H9 (cell line): ENCODE measurements around the gene C3orf22. TPM values are rescaled to one million over a fixed set of nuclear protein-coding genes. Genes with fewer than 3 reads are reported as not detected.
A peak's percentile ranks its signal among the peaks of the same experiment; 100 is the strongest.

Experiments used
- DNase-seq: peaks from one replicate; pipeline ENCODE4 v3.0.0-alpha.2; 2017
- H2AFZ ChIP-seq: one replicate; pipeline ENCODE4 v1.6.1; 2013; ENCODE audit warnings: mild to moderate bottlenecking, low read length, control low read depth, moderate library complexity
- H2AK5ac ChIP-seq: 2 replicates; pipeline ENCODE4 v1.6.1; 2013; ENCODE audit warnings: low read length, control low read depth, mixed read lengths; ENCODE audit not compliant: insufficient read length
- H2BK120ac ChIP-seq: one replicate; pipeline ENCODE4 v1.6.1; 2013; ENCODE audit warnings: low read depth, mild to moderate bottlenecking, low read length, control low read depth, inconsistent platforms; ENCODE audit not compliant: poor library complexity, severe bottlenecking
- H2BK12ac ChIP-seq: 2 replicates; pipeline ENCODE4 v1.6.1; 2013; ENCODE audit warnings: low read length, control low read depth, mixed read lengths, low read depth; ENCODE audit not compliant: insufficient read length
- H2BK15ac ChIP-seq: 2 replicates; pipeline ENCODE4 v1.6.1; 2013; ENCODE audit warnings: low read depth, low read length, control low read depth
- H2BK20ac ChIP-seq: one replicate; pipeline ENCODE4 v1.6.1; 2013; ENCODE audit warnings: low read depth, mild to moderate bottlenecking, low read length, control low read depth, inconsistent platforms; ENCODE audit not compliant: poor library complexity, severe bottlenecking
- H2BK5ac ChIP-seq: 2 replicates; pipeline ENCODE4 v1.6.1; 2013; ENCODE audit warnings: low read length, control low read depth, mixed read lengths; ENCODE audit not compliant: insufficient read length
- H3K14ac ChIP-seq: 2 replicates; pipeline ENCODE4 v1.6.1; 2013; ENCODE audit warnings: low read length, control low read depth; ENCODE audit not compliant: insufficient read depth
- H3K18ac ChIP-seq: 2 replicates; pipeline ENCODE4 v1.6.1; 2013; ENCODE audit warnings: low read depth, mild to moderate bottlenecking, mixed read lengths, low read length, control low read depth; ENCODE audit not compliant: insufficient read length
- H3K23ac ChIP-seq: 2 replicates; pipeline ENCODE4 v1.6.1; 2013; ENCODE audit warnings: low read length, control low read depth, mixed read lengths, low read depth; ENCODE audit not compliant: insufficient read length
- H3K23me2 ChIP-seq: 2 replicates; pipeline ENCODE4 v1.6.1; 2013; ENCODE audit warnings: low read depth, mild to moderate bottlenecking, mixed read lengths, low read length, control low read depth; ENCODE audit not compliant: insufficient read length, poor library complexity, severe bottlenecking
- H3K27ac ChIP-seq: 2 replicates; pipeline ENCODE4 v1.5.1; 2013; ENCODE audit warnings: low read length, control low read depth, mixed read lengths, low read depth; ENCODE audit not compliant: insufficient read length
- H3K27me3 ChIP-seq: 2 replicates; pipeline ENCODE4 v1.6.1; 2013; ENCODE audit warnings: low read length, control low read depth, inconsistent platforms; ENCODE audit not compliant: insufficient read depth
- H3K4ac ChIP-seq: 2 replicates; pipeline ENCODE4 v1.6.1; 2013; ENCODE audit warnings: low read depth, mild to moderate bottlenecking, control low read depth, inconsistent platforms, low read length, moderate library complexity
- H3K4me1 ChIP-seq: 2 replicates; pipeline ENCODE4 v1.6.1; 2013; ENCODE audit warnings: low read length, control low read depth, inconsistent platforms; ENCODE audit not compliant: insufficient read depth
- H3K4me2 ChIP-seq: 2 replicates; pipeline ENCODE4 v1.6.1; 2013; ENCODE audit warnings: low read length, control low read depth, mixed read lengths; ENCODE audit not compliant: insufficient read length, insufficient read depth
- H3K56ac ChIP-seq: 2 replicates; pipeline ENCODE4 v1.6.1; 2013; ENCODE audit warnings: low read depth, mild to moderate bottlenecking, mixed read lengths, low read length, control low read depth; ENCODE audit not compliant: insufficient read length
- H3K79me1 ChIP-seq: 2 replicates; pipeline ENCODE4 v1.6.1; 2013; ENCODE audit warnings: low read depth, mild to moderate bottlenecking, moderate library complexity, low read length, control low read depth, inconsistent platforms; ENCODE audit not compliant: insufficient read depth, poor library complexity, severe bottlenecking
- H3K79me2 ChIP-seq: 2 replicates; pipeline ENCODE4 v1.6.1; 2013; ENCODE audit warnings: low read length, control low read depth, inconsistent platforms; ENCODE audit not compliant: insufficient read depth
- H3K9ac ChIP-seq: 2 replicates; pipeline ENCODE4 v1.6.1; 2013; ENCODE audit warnings: low read length, control low read depth, mixed read lengths; ENCODE audit not compliant: insufficient read length; ENCODE audit errors: extremely low read depth
- H3K9me3 ChIP-seq: one replicate; pipeline ENCODE4 v1.6.1; 2013; ENCODE audit warnings: low read depth, low read length, inconsistent platforms; ENCODE audit not compliant: control insufficient read depth
- H3T11ph ChIP-seq: one replicate; pipeline ENCODE4 v1.6.1; 2013; ENCODE audit warnings: mild to moderate bottlenecking, low read length, control low read depth, inconsistent platforms
- H4K20me1 ChIP-seq: one replicate; pipeline ENCODE4 v1.6.1; 2013; ENCODE audit not compliant: control insufficient read depth, insufficient read length, insufficient read depth
- H4K5ac ChIP-seq: 2 replicates; pipeline ENCODE4 v1.6.1; 2013; ENCODE audit warnings: low read depth, mild to moderate bottlenecking, mixed read lengths, low read length, control low read depth; ENCODE audit not compliant: insufficient read length
- H4K8ac ChIP-seq: replicated peaks from 2 replicates; pipeline ENCODE4 v1.6.1; 2013; ENCODE audit warnings: low read length, control low read depth, mixed read lengths, low read depth; ENCODE audit not compliant: insufficient read length
- H4K91ac ChIP-seq: 2 replicates; pipeline ENCODE4 v1.6.1; 2013; ENCODE audit warnings: low read depth, mild to moderate bottlenecking, moderate library complexity, mixed read lengths, low read length, control low read depth; ENCODE audit not compliant: insufficient read length
- H3K27ac Mint-ChIP-seq, 3 experiments: 2 replicates in 2 of 3; 3 replicates in 1 of 3; pipeline ENCODE4 v1.8.0; 2020 to 2021; ENCODE audit warnings: mixed read lengths in 3 of 3, mild to moderate bottlenecking in 1 of 3, moderate library complexity in 1 of 3
- H3K27me3 Mint-ChIP-seq: 2 replicates; pipeline ENCODE4 v1.8.0; 2021; ENCODE audit warnings: low read depth, mild to moderate bottlenecking, moderate library complexity, mixed read lengths
- H3K36me3 Mint-ChIP-seq, 3 experiments: 2 replicates in 2 of 3; 3 replicates in 1 of 3; pipeline ENCODE4 v1.8.0; 2020 to 2021; ENCODE audit warnings: low read depth in 3 of 3, mixed read lengths in 3 of 3; ENCODE audit not compliant: insufficient read depth in 1 of 3
- H3K4me1 Mint-ChIP-seq, 2 experiments: 2 replicates each; pipeline ENCODE4 v1.8.0; 2020; ENCODE audit warnings: mixed read lengths in 2 of 2
- H3K4me3 Mint-ChIP-seq, 2 experiments: 2 replicates in 1 of 2; 3 replicates in 1 of 2; pipeline ENCODE4 v1.8.0; 2020 to 2021; ENCODE audit warnings: mild to moderate bottlenecking in 2 of 2, mixed read lengths in 2 of 2, moderate library complexity in 1 of 2
- H3K9me3 Mint-ChIP-seq, 2 experiments: 2 replicates in 1 of 2; 3 replicates in 1 of 2; pipeline ENCODE4 v1.8.0; 2020; ENCODE audit warnings: mild to moderate bottlenecking in 2 of 2, mixed read lengths in 2 of 2, moderate library complexity in 1 of 2
- WGBS: extraction: QIAGEN DNeasy Blood & Tissue Kit; methylation state at CpG from one replicate; pipeline ENCODE4 v1.1.7; 2013; ENCODE audit warnings: missing lambda C conversion rate, low lambda C conversion rate, mixed read lengths; ENCODE audit not compliant: insufficient read length; ENCODE audit errors: extremely low coverage; 5-methylcytosine and 5-hydroxymethylcytosine counted together
- total RNA-seq: library from RNA; stranded (reverse); gene quantifications from 2 replicates; pipeline ENCODE4 v1.2.1, GENCODE V29; 2021
- TF ChIP-seq, protein P1 (sequence below): fragments of 200-600 bp; sonication (generic); conservative IDR thresholded peaks from 3 replicates; pipeline ENCODE4 v1.8.0; 2021; ENCODE audit warnings: antibody characterized with exemption, mild to moderate bottlenecking

Gene C3orf22
- total RNA-seq, 1 experiment from 2014 or later, result not detected

DNA sequence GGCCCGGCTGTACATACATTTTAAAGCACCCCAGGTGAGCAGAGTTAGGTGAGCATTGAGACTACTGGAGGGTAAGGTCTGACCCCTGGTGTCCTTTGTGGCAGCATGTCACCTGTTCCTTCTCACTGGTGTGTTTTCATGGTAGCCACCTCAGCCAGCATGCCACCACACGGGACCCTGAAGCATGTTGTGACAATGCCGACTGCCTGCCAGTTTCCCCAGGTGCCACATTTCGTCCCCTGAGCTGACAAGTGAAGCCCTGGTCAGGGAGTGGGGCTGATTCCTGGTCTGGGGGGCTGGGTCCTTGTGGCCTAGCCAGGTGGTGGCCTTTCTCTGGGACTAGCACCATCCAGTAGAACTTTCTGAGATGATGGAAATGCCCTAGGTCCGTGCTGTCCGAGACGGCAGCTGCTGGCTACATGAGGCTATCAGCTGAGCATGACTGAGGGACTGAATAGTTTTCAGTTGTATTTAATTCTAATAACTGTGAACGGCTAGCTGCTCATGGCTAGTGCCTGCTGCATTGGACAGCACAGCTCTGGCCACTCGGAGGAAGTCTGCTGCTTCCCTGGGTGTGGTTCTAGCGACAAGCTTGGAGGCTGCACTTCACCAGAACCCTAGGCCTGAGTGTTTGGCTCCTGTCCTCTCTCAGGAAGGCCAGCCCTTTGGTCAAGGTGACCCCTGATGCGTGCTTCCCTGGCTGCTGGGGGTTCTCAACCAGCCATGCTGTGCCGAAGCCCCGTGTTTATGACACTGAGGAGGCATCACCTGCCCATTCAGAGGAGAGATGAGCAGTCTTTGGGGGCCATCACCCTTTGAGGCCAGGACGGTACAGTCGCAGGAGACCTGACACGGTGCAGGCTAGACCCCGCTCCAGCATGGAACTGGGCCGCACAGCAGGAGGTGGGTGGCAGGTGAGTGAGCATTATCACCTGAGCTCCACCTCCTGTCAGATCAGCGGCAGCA, 3.9 kb downstream of the C3orf22 start:
- H3K27ac ChIP-seq, result no peak overlapping the region
- no peak overlapping the region for H3K23ac ChIP-seq
- no peak overlapping the region for H2BK120ac ChIP-seq
- TF ChIP-seq, protein P1, sequence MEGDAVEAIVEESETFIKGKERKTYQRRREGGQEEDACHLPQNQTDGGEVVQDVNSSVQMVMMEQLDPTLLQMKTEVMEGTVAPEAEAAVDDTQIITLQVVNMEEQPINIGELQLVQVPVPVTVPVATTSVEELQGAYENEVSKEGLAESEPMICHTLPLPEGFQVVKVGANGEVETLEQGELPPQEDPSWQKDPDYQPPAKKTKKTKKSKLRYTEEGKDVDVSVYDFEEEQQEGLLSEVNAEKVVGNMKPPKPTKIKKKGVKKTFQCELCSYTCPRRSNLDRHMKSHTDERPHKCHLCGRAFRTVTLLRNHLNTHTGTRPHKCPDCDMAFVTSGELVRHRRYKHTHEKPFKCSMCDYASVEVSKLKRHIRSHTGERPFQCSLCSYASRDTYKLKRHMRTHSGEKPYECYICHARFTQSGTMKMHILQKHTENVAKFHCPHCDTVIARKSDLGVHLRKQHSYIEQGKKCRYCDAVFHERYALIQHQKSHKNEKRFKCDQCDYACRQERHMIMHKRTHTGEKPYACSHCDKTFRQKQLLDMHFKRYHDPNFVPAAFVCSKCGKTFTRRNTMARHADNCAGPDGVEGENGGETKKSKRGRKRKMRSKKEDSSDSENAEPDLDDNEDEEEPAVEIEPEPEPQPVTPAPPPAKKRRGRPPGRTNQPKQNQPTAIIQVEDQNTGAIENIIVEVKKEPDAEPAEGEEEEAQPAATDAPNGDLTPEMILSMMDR, result no peak
- H4K91ac ChIP-seq, result no peak overlapping the region
- no peak overlapping the region for H3T11ph ChIP-seq
- H2BK5ac ChIP-seq, result no peak overlapping the region
- peaks cover 9 to 17% of the 10 kb centered on the region in 2 experiments; a peak in 3 of 4 replicates for H3K4me1 Mint-ChIP-seq
- H2BK20ac ChIP-seq, result no peak overlapping the region
- no peak overlapping the region for H3K14ac ChIP-seq
- no peaks in the 10 kb centered on the region for H3K79me2 ChIP-seq
- no peaks in the 10 kb centered on the region for H3K27me3 ChIP-seq
- no peak overlapping the region for H2BK15ac ChIP-seq
- H3K79me1 ChIP-seq, result no peaks in the 10 kb centered on the region
- no peak overlapping the region for H3K27ac Mint-ChIP-seq
- peak; percentile 25 for DNase-seq
- H3K18ac ChIP-seq, result no peak overlapping the region
- no peak overlapping the region for H2BK12ac ChIP-seq
- H3K4ac ChIP-seq, result no peak overlapping the region
- H3K9me3 ChIP-seq, result no peaks in the 10 kb centered on the region
- H4K8ac ChIP-seq, result no peak overlapping the region
- H3K4me2 ChIP-seq, result no peak overlapping the region
- no peak overlapping the region for H4K5ac ChIP-seq
- no peaks in the 10 kb centered on the region for H3K9me3 Mint-ChIP-seq
- H3K4me3 Mint-ChIP-seq, result no peak overlapping the region
- H3K36me3 Mint-ChIP-seq, result no peaks in the 10 kb centered on the region
- no peak overlapping the region for H3K56ac ChIP-seq
- H3K27me3 Mint-ChIP-seq, result no peaks in the 10 kb centered on the region; the same call in none of the 2 replicates
- no peaks in the 10 kb centered on the region for H3K23me2 ChIP-seq
- H2AK5ac ChIP-seq, result no peak overlapping the region
- H3K9ac ChIP-seq, result no peak overlapping the region
- no CpG with 5 or more reads among the region's 19 CpGs for whole genome bisulfite sequencing
- H3K4me1 ChIP-seq, result no peaks in the 10 kb centered on the region
- H2AFZ ChIP-seq, result no peak overlapping the region
- no peaks in the 10 kb centered on the region for H4K20me1 ChIP-seq
